Measurements from ENCODE around the gene EFHC1. TPM values are rescaled to one million over a fixed set of nuclear protein-coding genes. Genes with fewer than 3 reads are reported as not detected.

The EFHC1 gene
- total and polyA plus RNA-seq, 4 donors, result 3.3 to 11.3 (median 6.9) TPM

DNA sequence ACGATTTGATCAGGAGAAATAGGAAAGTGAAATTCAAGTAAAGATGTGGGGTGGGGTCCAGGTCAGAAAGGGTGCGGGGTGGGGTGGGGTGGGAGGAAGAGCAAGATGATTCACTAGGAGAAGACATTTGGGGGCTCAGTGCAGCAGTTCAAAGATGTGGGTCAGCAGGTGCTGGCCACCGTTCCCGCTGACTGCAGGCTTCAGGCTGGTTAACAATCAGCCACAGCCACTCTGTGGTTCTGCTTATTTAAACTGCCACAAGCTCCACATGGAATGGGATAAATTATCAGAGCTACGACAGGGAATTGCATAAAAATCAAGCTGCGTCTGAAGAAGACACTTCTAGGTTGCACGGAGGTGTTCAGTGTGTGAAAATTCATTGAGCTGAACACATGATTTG lies 107.3 kb downstream of the EFHC1 start:
- Histone ChIP-seq H3K9ac (ENCODE audit: low read depth in 1 of 2, low read length in 2 of 2) (no peak overlapping the region), H3K27me3 (ENCODE audit: control insufficient read depth in 4 of 4, insufficient read depth in 4 of 4, low read length in 3 of 4) (no peaks in the 10 kb centered on the region), H3K36me3 (ENCODE audit: control insufficient read depth in 4 of 4, insufficient read depth in 3 of 4, low read depth in 1 of 4, low read length in 3 of 4) (peaks cover 0 to 2% (median 0%) of the 10 kb centered on the region in 4 donors), H3K4me3 (ENCODE audit: low read depth in 1 of 3, low read length in 3 of 3) (no peak overlapping the region), H3K4me1 (ENCODE audit: control insufficient read depth in 4 of 4, insufficient read depth in 4 of 4, low read length in 3 of 4) (peaks cover 0 to 11% (median 5%) of the 10 kb centered on the region in 4 donors), H3K27ac (ENCODE audit: low read depth in 1 of 2, low read length in 2 of 2) (no peak overlapping the region), H3K9me3 (ENCODE audit: control insufficient read depth in 4 of 4, low read length in 3 of 4) (no peaks in the 10 kb centered on the region)
- DNase-seq (ENCODE audit: low spot score), result no peak
- WGBS, result 96% methylated on average over 7 of the region's 7 CpGs
- TF ChIP-seq, protein P1, sequence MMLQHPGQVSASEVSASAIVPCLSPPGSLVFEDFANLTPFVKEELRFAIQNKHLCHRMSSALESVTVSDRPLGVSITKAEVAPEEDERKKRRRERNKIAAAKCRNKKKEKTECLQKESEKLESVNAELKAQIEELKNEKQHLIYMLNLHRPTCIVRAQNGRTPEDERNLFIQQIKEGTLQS (IDR thresholded peaks at IDR 0.05), result no peak
- TF ChIP-seq GABPA (IDR thresholded peaks at IDR 0.05 in 1 of 2, conservative IDR thresholded peaks at IDR 0.05 in 1 of 2), result no peak
- no peak for TF ChIP-seq SP1 (IDR thresholded peaks at IDR 0.05)
- TF ChIP-seq JUND (IDR thresholded peaks at IDR 0.05), result no peak
- no peak for TF ChIP-seq NR2F2 (IDR thresholded peaks at IDR 0.05)
- no peak for TF ChIP-seq EGR1 (IDR thresholded peaks at IDR 0.05; ENCODE audit: low read depth in 2 of 2)
- TF ChIP-seq YY1 (IDR thresholded peaks at IDR 0.05), result no peak
- TF ChIP-seq, protein P2, sequence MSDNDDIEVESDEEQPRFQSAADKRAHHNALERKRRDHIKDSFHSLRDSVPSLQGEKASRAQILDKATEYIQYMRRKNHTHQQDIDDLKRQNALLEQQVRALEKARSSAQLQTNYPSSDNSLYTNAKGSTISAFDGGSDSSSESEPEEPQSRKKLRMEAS (IDR thresholded peaks at IDR 0.05), result no peak
- TF ChIP-seq, protein P3, sequence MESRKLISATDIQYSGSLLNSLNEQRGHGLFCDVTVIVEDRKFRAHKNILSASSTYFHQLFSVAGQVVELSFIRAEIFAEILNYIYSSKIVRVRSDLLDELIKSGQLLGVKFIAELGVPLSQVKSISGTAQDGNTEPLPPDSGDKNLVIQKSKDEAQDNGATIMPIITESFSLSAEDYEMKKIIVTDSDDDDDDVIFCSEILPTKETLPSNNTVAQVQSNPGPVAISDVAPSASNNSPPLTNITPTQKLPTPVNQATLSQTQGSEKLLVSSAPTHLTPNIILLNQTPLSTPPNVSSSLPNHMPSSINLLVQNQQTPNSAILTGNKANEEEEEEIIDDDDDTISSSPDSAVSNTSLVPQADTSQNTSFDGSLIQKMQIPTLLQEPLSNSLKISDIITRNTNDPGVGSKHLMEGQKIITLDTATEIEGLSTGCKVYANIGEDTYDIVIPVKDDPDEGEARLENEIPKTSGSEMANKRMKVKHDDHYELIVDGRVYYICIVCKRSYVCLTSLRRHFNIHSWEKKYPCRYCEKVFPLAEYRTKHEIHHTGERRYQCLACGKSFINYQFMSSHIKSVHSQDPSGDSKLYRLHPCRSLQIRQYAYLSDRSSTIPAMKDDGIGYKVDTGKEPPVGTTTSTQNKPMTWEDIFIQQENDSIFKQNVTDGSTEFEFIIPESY (IDR thresholded peaks at IDR 0.05), result no peak
- no peak for TF ChIP-seq TAF1 (conservative IDR thresholded peaks at IDR 0.05)
- TF ChIP-seq HNF4G (IDR thresholded peaks at IDR 0.05), result no peak
- no peak for TF ChIP-seq RAD21 (IDR thresholded peaks at IDR 0.05)
- TF ChIP-seq RXRA (IDR thresholded peaks at IDR 0.05), result no peak
- no peak for TF ChIP-seq FOXA1 (IDR thresholded peaks at IDR 0.05)
- TF ChIP-seq CTCF (IDR thresholded peaks at IDR 0.05; ENCODE audit: low read depth, low read length, missing input control), result no peak
- TF ChIP-seq FOXA2 (IDR thresholded peaks at IDR 0.05), result no peak

GRCh38 chr6:52529311-52529710 lies 109.2 kb downstream of the EFHC1 start:
- no peaks in the 10 kb centered on the region for H3K9me3 ChIP-seq (ENCODE audit: control insufficient read depth in 4 of 4, low read length in 3 of 4)
- peaks cover 0 to 2% (median 0%) of the 10 kb centered on the region in 4 donors for H3K36me3 ChIP-seq (ENCODE audit: control insufficient read depth in 4 of 4, insufficient read depth in 3 of 4, low read depth in 1 of 4, low read length in 3 of 4)
- no peak overlapping the region for H3K4me3 ChIP-seq (ENCODE audit: low read depth in 1 of 3, low read length in 3 of 3)
- no peaks in the 10 kb centered on the region for H3K27me3 ChIP-seq (ENCODE audit: control insufficient read depth in 4 of 4, insufficient read depth in 4 of 4, low read length in 3 of 4)
- no peak overlapping the region for H3K9ac ChIP-seq (ENCODE audit: low read depth in 1 of 2, low read length in 2 of 2)
- WGBS, result 97% methylated on average over 8 of the region's 8 CpGs
- TF ChIP-seq EGR1 (IDR thresholded peaks at IDR 0.05; ENCODE audit: low read depth in 2 of 2), result no peak
- DNase-seq (ENCODE audit: low spot score), result no peak
- H3K4me1 ChIP-seq (ENCODE audit: control insufficient read depth in 4 of 4, insufficient read depth in 4 of 4, low read length in 3 of 4), result no peaks in the 10 kb centered on the region
- H3K27ac ChIP-seq (ENCODE audit: low read depth in 1 of 2, low read length in 2 of 2), result no peak overlapping the region

DNA sequence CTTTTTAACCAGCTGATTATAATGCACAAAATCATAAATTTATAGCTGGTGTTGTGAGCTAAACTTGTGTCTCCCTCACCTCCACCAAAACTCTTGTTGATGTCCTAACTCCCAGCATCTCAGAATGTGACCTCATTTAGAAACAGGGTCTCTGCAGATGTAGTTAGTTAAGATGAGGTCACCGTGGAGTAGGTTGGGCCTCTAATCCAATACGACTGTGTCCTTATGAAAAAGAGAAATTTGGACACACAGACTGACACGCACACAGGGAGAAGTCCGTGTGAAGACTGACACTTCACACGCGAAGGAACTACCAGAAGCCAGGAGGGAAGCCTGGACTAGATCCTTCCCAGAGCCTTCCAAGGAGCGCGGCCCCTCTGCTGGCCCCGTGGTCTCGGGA lies 110.2 kb downstream of the EFHC1 start:
- WGBS, result 96% methylated on average over 10 of the region's 10 CpGs
- Histone ChIP-seq H3K4me3 (ENCODE audit: low read depth in 1 of 3, low read length in 3 of 3) (no peak overlapping the region), H3K36me3 (ENCODE audit: control insufficient read depth in 4 of 4, insufficient read depth in 3 of 4, low read depth in 1 of 4, low read length in 3 of 4) (peaks cover 0 to 6% (median 1%) of the 10 kb centered on the region in 4 donors), H3K27me3 (ENCODE audit: control insufficient read depth in 4 of 4, insufficient read depth in 4 of 4, low read length in 3 of 4) (no peaks in the 10 kb centered on the region), H3K9me3 (ENCODE audit: control insufficient read depth in 4 of 4, low read length in 3 of 4) (no peaks in the 10 kb centered on the region), H3K27ac (ENCODE audit: low read depth in 1 of 2, low read length in 2 of 2) (no peak overlapping the region), H3K9ac (ENCODE audit: low read depth in 1 of 2, low read length in 2 of 2) (no peak overlapping the region), H3K4me1 (ENCODE audit: control insufficient read depth in 4 of 4, insufficient read depth in 4 of 4, low read length in 3 of 4) (peaks cover 0 to 4% (median 0%) of the 10 kb centered on the region in 4 donors)
- DNase-seq (ENCODE audit: low spot score), result no peak
- TF ChIP-seq EGR1 (IDR thresholded peaks at IDR 0.05; ENCODE audit: low read depth in 2 of 2) (no peak), SP1 (IDR thresholded peaks at IDR 0.05) (no peak), CTCF (IDR thresholded peaks at IDR 0.05; ENCODE audit: low read depth, low read length, missing input control) (no peak), RXRA (IDR thresholded peaks at IDR 0.05) (no peak), JUND (IDR thresholded peaks at IDR 0.05) (no peak), TAF1 (conservative IDR thresholded peaks at IDR 0.05) (no peak), FOXA2 (IDR thresholded peaks at IDR 0.05) (no peak), RAD21 (IDR thresholded peaks at IDR 0.05) (no peak)
- TF ChIP-seq, protein P3 (IDR thresholded peaks at IDR 0.05), result no peak
